Activated CD4-positive, CD25-positive, alpha-beta regulatory T cell treated with anti-CD3 and anti-CD28 coated beads, Interleukin-2, amount 50 U/mL, for 16 hours (primary cell): ENCODE measurements around the gene CRAMP1.

Experiments
- DNase-seq: peaks from one replicate; pipeline ENCODE4 v3.0.0-alpha.2; 2020; ENCODE audit warnings: low read depth, low spot score

Gene CRAMP1

GRCh38 chr16:1601031-1601430 is 11.1 kb upstream of the CRAMP1 start:
- DNase-seq, result no peak

GRCh38 chr16:1601489-1601888 is 10.7 kb upstream of the CRAMP1 start:
- no peak for DNase-seq

- DNase-seq, result no peak
These were observed 9.9 kb upstream of the CRAMP1 start for GRCh38 chr16:1602285-1602684.

DNA sequence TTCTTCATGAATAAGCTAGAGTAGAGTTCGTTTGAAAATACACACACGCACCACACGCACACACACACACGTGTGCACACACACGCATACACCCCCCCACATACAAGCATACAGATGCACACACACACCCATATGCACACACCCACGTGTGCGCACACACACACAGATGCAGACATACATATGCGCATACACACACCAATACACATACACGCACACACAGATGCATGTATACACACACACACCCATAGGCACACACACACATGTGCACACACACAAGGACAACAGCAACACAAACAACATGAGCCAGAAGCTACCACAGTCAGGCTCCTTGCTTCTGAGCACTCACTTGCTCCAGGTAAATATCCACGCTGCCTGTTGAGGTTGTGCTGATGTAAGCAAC is 5.4 kb upstream of the CRAMP1 start:
- no peak for DNase-seq

GRCh38 chr16:1607971-1608370 is 4.2 kb upstream of the CRAMP1 start:
- no peak for DNase-seq

DNA sequence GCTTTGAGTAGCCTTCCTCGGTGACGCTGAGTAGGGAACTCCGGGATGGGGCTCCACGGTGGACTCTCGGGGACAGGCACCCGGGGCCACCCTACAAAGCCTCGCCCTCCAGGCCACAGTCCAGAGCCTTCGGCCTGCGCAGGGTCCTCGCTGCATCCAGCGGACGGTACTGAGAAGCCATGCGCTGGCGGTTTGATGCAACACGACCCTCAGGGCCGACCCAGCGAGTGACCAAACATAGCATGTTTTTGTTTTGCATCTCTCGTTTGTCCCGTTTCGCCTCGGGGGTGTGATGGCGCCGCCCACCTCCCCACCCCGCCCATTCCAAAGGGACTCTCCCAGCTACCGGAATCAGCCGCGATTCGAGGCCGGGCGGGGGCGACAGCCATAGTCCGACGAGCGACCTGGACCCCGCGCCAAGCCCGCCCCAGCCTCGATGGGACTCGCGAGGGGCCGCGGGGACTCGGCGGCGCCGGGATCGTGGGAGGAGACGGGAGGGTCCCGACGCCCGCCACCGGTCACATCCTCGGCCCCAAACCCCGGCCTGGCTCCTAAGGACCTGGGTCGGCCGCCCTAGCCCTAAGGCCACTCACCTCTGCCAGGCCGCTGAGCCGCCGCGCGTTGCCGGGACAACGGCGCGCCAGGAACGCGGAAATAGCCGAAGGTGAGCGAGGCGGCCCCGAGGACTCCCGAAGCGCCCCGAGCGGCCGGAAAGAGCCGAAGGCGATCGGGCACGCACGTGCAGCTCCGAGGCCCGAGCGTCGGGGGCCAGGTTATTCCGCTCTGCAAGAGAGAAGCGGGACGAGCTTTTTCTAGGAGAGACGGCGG is 1.9 kb upstream of the CRAMP1 start:
- peak; percentile 81 for DNase-seq

GRCh38 chr16:1610899-1611632 is 1.1 kb upstream of the CRAMP1 start:
- no peak for DNase-seq

GRCh38 chr16:1613211-1613622 is 1.1 kb downstream of the CRAMP1 start:
- no peak for DNase-seq

GRCh38 chr16:1613728-1614455 is 1.7 kb downstream of the CRAMP1 start:
- DNase-seq, result no peak

DNA sequence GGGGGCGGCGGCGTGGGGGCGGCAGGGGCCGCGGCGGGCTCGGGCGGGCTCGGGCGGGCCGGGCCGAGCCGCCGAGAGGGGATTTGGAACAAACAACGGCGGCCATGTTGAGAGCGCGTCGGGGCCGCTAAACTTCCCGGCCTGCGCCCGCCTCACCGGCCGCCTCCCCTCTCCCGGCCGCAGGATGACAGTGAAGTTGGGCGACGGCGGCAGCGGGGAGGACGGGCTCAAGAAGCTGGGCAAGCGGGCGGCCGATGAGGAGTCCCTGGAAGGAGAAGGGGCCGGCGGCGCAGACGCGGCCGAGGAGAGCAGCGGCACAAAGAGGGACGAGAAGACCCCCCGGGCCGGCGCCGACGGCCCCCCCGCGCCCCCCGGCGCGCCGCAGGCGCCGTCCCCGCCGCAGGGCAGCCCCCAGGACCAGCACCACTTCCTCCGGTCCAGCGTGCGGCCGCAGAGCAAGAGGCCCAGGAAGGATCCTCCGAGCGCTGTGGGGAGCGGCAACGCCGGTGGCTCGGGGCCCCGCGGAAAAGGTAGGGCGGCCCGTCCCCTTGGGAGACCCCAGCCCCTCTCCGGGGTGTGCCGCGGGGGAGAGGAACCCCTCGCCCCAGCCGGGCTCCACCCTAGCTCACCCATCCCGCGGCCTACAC is 2.4 kb downstream of the CRAMP1 start:
- no peak for DNase-seq

GRCh38 chr16:1615761-1616160 is 3.6 kb downstream of the CRAMP1 start:
- DNase-seq, result no peak

DNA sequence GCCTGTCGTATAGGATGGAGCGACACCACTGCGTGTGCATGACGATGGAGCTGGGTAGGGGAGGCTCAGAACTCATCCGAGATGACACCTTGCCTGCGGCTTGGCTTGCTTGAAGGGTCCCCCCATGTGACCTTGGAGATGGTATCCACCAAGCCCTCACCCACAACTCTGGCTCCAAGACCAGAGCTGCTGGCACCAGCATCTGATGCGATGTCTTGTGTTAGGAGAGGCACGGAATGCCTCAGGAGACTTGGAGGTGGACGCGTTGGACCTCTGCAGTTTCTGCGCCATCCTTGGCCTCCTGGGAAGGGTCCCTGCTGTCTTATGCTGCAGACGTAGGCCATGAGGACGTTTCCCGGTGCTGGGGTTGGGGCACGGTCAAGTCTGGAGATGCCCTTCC is 7.8 kb downstream of the CRAMP1 start:
- no peak for DNase-seq

DNA sequence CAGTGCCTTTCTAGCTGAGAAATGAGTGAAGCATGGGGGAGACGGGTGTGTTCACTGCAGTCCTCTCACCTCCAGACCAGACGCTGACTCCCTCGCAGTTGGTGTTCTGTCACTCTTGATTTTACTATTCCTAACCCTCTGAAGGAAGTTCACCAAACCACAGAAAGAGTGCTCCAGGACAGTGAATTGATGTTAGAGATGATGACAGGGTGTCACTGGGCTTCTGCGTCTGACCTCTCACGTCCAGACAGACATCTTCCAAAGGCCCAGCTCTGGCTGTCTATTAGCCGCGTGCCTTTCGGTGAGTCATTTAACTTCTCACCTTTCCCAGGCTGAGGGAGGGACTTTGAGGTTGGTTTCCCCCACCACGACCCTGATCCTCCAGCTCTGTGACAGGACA is 8.2 kb downstream of the CRAMP1 start:
- DNase-seq, result no peak

GRCh38 chr16:1621851-1622250 is 9.7 kb downstream of the CRAMP1 start:
- DNase-seq, result no peak

DNA sequence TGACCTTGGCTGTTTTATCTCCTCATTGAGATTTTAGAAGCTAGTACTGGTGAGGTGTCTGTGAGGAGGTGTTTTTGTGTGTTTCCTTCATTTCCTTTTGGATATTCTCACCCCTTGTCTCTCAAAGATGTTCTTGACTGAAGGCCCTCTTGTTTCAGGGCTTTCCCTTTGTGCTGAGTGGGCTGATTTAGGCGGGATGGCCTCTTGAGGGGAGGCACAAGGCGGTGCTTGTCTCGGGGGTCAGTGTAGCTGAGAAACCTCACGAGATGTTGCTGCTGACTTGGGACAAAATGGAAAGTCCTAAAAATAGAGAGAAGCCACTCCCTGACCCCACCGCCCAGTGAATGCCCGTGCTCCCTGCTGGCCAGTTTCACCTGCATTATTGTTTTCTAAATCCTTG is 14.2 kb downstream of the CRAMP1 start:
- DNase-seq, result no peak

DNA sequence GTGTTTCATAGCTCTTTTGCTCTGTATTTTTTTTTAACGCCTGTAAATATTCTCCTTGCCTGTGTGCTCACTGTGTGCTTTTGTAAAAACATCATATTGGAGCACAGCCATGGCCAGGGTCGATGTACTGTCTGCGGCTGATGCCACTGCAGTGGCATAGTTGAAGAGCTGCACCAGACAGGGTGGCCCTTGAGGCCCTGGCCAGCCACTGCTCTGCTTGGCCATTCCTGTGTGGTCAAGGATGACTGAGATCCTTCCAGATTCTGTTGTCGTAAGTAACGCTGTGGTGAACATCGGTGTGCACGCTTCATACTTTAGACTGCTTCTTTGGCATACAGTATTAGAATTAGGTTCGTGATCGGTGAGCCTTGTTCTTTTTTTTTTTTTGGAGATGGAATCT is 14.6 kb downstream of the CRAMP1 start:
- DNase-seq, result no peak

GRCh38 chr16:1630450-1631213 is 18.5 kb downstream of the CRAMP1 start:
- no peak for DNase-seq

- DNase-seq, result no peak
These were observed 19.1 kb downstream of the CRAMP1 start for GRCh38 chr16:1631230-1631629.

- no peak for DNase-seq
These were observed 19.9 kb downstream of the CRAMP1 start for GRCh38 chr16:1631931-1632637.

DNA sequence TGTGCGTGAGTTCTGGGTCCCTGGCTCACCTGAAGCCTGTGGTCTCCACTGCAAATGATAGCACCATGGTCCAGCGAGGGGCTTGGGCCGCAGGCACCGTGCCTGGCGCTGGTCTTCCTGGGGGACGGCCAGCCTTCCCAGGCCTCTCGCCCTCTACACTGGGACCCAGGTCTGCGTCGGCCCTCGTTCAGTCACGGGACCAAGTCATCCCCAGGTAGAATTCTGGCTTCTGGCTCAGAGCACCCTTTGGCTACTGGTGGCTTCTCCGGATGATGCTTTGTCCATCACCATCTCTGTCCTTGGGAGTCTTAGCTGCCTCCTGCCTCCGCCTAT is 20.4 kb downstream of the CRAMP1 start:
- DNase-seq, result no peak

DNA sequence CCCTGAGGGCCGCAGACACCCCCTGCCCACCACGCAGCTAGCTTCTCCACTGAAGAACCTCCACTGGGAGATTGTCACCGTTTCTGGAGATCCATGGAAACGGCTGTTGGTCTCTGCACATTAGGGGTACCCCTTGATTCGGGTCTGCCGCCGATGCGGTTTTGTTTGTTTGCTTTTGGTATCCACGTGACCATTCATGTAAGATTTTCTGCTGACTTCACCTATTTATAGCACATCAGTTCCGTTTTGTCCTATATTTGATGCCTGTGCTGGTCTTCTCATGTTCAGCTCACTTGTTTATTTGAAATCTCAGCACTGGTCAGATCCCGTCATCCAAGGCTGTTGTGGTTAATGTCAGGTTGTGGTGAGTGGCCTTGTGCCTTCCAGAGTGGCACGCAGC is 21.1 kb downstream of the CRAMP1 start:
- no peak for DNase-seq
